Lower lobe of right lung (tissue), 2 donors: ENCODE data around the gene PRDM16. TPM values are rescaled to one million over a fixed set of nuclear protein-coding genes. Genes with fewer than 3 reads are reported as not detected.

ENCODE experiments used
- ATAC-seq, 2 donors: fragments of 200-7000 bp; cut with Tn5 transposase; one replicate each; pipeline ENCODE4 v1.9.1; 2020 to 2022; ENCODE audit warnings: mild to moderate bottlenecking in 2 of 2, moderate library complexity in 2 of 2
- DNase-seq: peaks from one replicate; pipeline ENCODE4 v3.0.0-alpha.2; 2020
- H3K27ac ChIP-seq: fragments of 200-600 bp; one replicate; pipeline ENCODE4 v1.8.0; 2022
- H3K27me3 ChIP-seq: fragments of 200-600 bp; one replicate; pipeline ENCODE4 v1.8.0; 2022; ENCODE audit warnings: low read depth
- H3K36me3 ChIP-seq: fragments of 200-600 bp; one replicate; pipeline ENCODE4 v1.8.0; 2022; ENCODE audit warnings: mild to moderate bottlenecking
- H3K4me1 ChIP-seq: fragments of 200-600 bp; one replicate; pipeline ENCODE4 v1.8.0; 2022
- H3K4me3 ChIP-seq: fragments of 200-600 bp; one replicate; pipeline ENCODE4 v1.8.0; 2022; ENCODE audit warnings: mild to moderate bottlenecking
- H3K9me3 ChIP-seq: fragments of 200-600 bp; one replicate; pipeline ENCODE4 v1.8.0; 2022
- intact Hi-C: fragments of 100-400 bp; cut with DNase I; formaldehyde crosslinking; loops from one replicate; pipeline ENCODE4 v1.11.0; 2022
- total RNA-seq: library from RNA; stranded (reverse); fragmentation: NEBNext Ultra II Directional; extraction: Animal tissue kit (Norgen Biotek cat#: 25700); gene quantifications from one replicate; pipeline ENCODE4 v1.2.1, GENCODE V29; 2021
- TF ChIP-seq, protein P1 (sequence below): fragments of 200-600 bp; IDR thresholded peaks from one replicate; pipeline ENCODE4 v1.8.0; 2022; ENCODE audit warnings: antibody characterized with exemption, mild to moderate bottlenecking
- donor health status: DM: no; HTN: yes; CAD: no; lungs with severe emphysema.

The PRDM16 gene
- total RNA-seq, 1 donor from 2014 or later = 19.2 TPM

DNA sequence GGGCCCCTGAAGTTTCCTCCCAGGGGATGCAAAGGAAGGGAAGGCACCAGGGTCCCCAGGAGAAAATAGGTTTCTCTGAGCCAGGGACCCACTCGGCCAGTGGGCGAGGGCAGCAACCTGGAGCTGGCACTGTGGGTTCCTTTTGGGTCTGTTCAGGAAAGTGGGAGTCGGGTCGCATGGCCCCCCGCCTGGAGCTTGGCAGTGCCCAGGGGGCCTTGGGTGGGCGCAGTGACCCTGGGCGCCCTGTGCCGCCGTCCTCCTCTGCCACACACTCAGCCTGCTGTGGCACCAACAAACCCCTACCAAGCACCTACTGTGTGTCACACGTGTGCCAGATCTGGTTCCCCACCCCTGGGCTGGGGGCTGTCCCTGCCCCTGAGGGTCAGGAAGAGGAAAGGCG lies 296.0 kb downstream of the PRDM16 start:
- DNase-seq = no peak
- peaks cover 15% of the 10 kb centered on the region for H3K27me3 ChIP-seq

DNA sequence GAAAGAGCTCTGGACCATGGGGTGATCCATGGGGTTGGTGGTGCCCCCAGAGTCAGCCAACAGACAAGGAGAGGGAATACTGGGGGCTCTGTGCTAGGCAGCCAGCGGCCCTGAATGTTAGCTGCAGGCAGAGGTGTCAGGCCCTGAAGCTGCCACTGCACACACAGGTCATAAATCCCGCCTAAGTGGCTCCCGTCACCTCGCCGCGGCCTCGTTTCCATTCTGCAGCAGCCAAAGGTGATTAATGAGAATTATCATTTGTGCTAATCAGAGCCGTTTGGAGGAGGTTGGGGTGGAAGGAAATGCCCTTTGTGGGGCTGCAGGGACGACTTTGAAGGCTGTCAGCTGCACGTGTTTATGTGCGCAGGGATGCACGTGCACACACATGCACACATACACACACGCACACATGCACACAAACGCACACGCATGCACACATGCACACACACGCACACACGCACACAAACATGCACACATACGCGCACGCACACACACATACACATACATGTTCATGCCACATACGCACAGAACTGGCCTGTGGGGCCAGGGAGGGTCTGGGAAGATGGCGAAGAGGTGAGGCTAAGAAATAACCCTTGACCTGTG lies 296.6 kb downstream of the PRDM16 start:
- peaks cover 15% of the 10 kb centered on the region for H3K27me3 ChIP-seq
- ATAC-seq (no peak), DNase-seq (no peak)
- no peaks in the 10 kb centered on the region for H3K9me3 ChIP-seq
- no peak overlapping the region for H3K4me3 ChIP-seq
- TF ChIP-seq, protein P1, sequence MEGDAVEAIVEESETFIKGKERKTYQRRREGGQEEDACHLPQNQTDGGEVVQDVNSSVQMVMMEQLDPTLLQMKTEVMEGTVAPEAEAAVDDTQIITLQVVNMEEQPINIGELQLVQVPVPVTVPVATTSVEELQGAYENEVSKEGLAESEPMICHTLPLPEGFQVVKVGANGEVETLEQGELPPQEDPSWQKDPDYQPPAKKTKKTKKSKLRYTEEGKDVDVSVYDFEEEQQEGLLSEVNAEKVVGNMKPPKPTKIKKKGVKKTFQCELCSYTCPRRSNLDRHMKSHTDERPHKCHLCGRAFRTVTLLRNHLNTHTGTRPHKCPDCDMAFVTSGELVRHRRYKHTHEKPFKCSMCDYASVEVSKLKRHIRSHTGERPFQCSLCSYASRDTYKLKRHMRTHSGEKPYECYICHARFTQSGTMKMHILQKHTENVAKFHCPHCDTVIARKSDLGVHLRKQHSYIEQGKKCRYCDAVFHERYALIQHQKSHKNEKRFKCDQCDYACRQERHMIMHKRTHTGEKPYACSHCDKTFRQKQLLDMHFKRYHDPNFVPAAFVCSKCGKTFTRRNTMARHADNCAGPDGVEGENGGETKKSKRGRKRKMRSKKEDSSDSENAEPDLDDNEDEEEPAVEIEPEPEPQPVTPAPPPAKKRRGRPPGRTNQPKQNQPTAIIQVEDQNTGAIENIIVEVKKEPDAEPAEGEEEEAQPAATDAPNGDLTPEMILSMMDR = no peak
- no peak overlapping the region for H3K27ac ChIP-seq
- H3K36me3 ChIP-seq = no peaks in the 10 kb centered on the region
- intact Hi-C loops = no loop called here
- H3K4me1 ChIP-seq = no peaks in the 10 kb centered on the region

More for the DNA sequence above, 296.0 kb downstream of the PRDM16 start:
- TF ChIP-seq, protein P1 = no peak
- H3K9me3 ChIP-seq = no peaks in the 10 kb centered on the region
- no peak overlapping the region for H3K27ac ChIP-seq
- H3K4me3 ChIP-seq = no peak overlapping the region
- no peaks in the 10 kb centered on the region for H3K4me1 ChIP-seq
- intact Hi-C loops = no loop called here
- no peak for ATAC-seq
- H3K36me3 ChIP-seq = no peaks in the 10 kb centered on the region

DNA sequence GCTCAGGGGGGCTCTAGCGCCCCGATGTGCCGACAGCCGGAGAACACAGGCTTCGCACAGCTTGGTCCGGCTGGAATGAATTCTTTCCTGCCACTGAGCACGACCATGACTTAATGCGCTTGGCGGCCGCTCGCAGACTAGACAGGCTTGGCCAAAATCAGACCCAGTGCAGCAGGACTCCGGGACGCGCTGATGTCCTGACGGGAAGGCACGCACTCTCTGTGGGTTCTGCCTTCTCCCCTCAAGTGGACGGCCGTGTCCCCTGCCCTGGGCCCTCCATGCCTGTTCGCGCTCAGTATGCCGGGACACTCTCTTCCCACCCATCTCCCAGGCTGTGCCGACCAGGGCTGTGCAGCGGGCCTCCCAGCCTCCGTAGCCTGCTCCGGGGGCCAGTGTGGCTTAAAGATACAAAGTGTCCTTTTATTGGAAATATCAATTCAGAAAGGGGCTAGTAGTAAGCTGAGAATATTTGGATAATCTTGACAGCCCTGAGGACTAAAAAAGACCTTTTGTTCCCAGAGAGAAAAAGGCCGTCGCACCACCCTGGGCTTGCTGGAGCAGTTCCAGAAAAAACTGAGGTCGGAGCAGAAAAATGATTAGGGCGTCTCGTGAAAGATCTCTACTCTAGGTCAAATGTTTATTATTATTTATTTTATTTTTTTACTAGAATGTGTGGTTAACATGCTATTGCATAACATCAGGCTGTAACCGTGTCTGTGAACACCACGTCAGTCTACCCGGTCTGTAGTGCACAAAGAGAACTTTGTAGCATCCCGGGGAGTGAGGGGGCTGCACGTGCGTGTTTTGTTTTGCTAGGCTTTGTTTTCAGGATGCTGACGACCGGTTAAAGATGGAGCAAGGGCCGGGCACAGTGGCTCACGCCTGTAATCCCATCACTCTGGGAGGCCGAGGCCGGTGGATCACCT lies 297.4 kb downstream of the PRDM16 start:
- intact Hi-C loops = no loop called here
- no peak overlapping the region for H3K4me3 ChIP-seq
- ATAC-seq (peak in 1 of 2 donors; percentile 36), DNase-seq (no peak)
- TF ChIP-seq, protein P1 = no peak
- no peaks in the 10 kb centered on the region for H3K4me1 ChIP-seq
- H3K27me3 ChIP-seq = peaks cover 15% of the 10 kb centered on the region
- no peaks in the 10 kb centered on the region for H3K36me3 ChIP-seq
- no peaks in the 10 kb centered on the region for H3K9me3 ChIP-seq
- peak overlapping the region; percentile 62 for H3K27ac ChIP-seq

DNA sequence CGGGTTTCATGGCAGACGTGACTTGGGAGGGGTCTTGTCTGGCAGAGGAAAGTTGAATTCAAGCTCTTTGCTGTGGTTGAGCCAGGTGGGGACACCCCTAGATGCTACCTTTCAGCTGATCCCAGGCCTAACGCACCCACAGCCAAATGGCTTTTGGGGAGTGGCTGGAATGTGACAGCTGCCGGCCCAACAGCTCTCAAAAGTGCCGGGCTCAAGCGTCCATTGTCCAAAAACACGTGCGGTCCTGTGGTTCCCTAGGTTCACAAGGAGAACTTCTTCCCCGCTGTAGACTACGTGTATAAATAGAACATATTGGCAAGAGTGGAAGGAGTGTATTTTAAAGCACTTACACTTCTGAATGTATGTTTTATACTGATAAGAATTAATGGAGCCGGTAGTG lies 298.4 kb downstream of the PRDM16 start:
- no peaks in the 10 kb centered on the region for H3K4me1 ChIP-seq
- intact Hi-C loops = no loop called here
- TF ChIP-seq, protein P1 = no peak
- ATAC-seq (no peak), DNase-seq (no peak)
- no peaks in the 10 kb centered on the region for H3K9me3 ChIP-seq
- no peak overlapping the region for H3K4me3 ChIP-seq
- H3K27me3 ChIP-seq = peaks cover 15% of the 10 kb centered on the region
- no peak overlapping the region for H3K27ac ChIP-seq
- no peaks in the 10 kb centered on the region for H3K36me3 ChIP-seq

DNA sequence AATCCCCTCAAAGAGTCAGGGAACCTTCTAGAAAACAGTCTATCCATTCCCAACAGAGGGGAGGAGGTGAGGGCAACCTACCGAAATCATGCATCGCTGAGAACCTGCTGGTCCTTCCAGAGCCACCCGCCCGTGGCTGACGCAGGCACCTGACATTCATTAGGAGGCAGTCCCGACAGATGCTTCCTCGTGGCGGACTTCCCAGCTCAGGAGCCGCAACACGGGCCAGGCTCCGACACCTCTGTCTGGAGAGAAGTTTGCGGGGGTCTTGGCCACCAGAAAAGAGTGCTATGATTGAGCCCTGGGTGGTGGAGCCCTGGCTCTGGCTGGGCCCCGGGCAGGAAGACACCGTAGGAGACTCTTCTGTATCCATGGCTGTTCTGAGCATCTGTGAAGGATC lies 299.1 kb downstream of the PRDM16 start:
- ATAC-seq (no peak), DNase-seq (no peak)
- TF ChIP-seq, protein P1 = no peak
- peaks cover 15% of the 10 kb centered on the region for H3K27me3 ChIP-seq
- H3K27ac ChIP-seq = no peak overlapping the region
- H3K36me3 ChIP-seq = no peaks in the 10 kb centered on the region
- H3K9me3 ChIP-seq = no peaks in the 10 kb centered on the region
- H3K4me1 ChIP-seq = no peaks in the 10 kb centered on the region
- intact Hi-C loops = no loop called here
- no peak overlapping the region for H3K4me3 ChIP-seq
